ENCODE results near the gene DNAAF6. TPM values are rescaled to one million over a fixed set of nuclear protein-coding genes. Genes with fewer than 3 reads are reported as not detected.

Gene DNAAF6
- total and polyA plus RNA-seq, 2 experiments from 2014 or later: not detected

GRCh38 chrX:107228486-107228819, 22.0 kb downstream of the DNAAF6 start:
- no peaks in the 10 kb centered on the region for H3K9me3 Mint-ChIP-seq
- H3K4me2 ChIP-seq: no peak overlapping the region
- no peak overlapping the region for H2AFZ ChIP-seq
- DNase-seq (ENCODE audit: low spot score) (no peak), ATAC-seq (no peak)
- H3F3A ChIP-seq (replicated peaks; ENCODE audit: low read depth): no peaks in the 10 kb centered on the region
- no peaks in the 10 kb centered on the region for H3K36me3 ChIP-seq (ENCODE audit: insufficient read depth)
- no peak overlapping the region for H3K4me3 ChIP-seq
- H3K4me1 Mint-ChIP-seq: no peaks in the 10 kb centered on the region
- H3K79me2 ChIP-seq (replicated peaks; ENCODE audit: insufficient read depth): no peaks in the 10 kb centered on the region
- H3K27ac ChIP-seq (ENCODE audit: low read depth): no peak overlapping the region
- no peak for TF ChIP-seq STAT1 (IDR thresholded peaks at IDR 0.05; ENCODE audit: unreplicated experiment)
- TF ChIP-seq JUNB (IDR thresholded peaks at IDR 0.05; ENCODE audit: unreplicated experiment): no peak
- TF ChIP-seq, protein P1, sequence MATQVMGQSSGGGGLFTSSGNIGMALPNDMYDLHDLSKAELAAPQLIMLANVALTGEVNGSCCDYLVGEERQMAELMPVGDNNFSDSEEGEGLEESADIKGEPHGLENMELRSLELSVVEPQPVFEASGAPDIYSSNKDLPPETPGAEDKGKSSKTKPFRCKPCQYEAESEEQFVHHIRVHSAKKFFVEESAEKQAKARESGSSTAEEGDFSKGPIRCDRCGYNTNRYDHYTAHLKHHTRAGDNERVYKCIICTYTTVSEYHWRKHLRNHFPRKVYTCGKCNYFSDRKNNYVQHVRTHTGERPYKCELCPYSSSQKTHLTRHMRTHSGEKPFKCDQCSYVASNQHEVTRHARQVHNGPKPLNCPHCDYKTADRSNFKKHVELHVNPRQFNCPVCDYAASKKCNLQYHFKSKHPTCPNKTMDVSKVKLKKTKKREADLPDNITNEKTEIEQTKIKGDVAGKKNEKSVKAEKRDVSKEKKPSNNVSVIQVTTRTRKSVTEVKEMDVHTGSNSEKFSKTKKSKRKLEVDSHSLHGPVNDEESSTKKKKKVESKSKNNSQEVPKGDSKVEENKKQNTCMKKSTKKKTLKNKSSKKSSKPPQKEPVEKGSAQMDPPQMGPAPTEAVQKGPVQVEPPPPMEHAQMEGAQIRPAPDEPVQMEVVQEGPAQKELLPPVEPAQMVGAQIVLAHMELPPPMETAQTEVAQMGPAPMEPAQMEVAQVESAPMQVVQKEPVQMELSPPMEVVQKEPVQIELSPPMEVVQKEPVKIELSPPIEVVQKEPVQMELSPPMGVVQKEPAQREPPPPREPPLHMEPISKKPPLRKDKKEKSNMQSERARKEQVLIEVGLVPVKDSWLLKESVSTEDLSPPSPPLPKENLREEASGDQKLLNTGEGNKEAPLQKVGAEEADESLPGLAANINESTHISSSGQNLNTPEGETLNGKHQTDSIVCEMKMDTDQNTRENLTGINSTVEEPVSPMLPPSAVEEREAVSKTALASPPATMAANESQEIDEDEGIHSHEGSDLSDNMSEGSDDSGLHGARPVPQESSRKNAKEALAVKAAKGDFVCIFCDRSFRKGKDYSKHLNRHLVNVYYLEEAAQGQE (IDR thresholded peaks at IDR 0.05; ENCODE audit: unreplicated experiment): no peak
- TF ChIP-seq, protein P2, sequence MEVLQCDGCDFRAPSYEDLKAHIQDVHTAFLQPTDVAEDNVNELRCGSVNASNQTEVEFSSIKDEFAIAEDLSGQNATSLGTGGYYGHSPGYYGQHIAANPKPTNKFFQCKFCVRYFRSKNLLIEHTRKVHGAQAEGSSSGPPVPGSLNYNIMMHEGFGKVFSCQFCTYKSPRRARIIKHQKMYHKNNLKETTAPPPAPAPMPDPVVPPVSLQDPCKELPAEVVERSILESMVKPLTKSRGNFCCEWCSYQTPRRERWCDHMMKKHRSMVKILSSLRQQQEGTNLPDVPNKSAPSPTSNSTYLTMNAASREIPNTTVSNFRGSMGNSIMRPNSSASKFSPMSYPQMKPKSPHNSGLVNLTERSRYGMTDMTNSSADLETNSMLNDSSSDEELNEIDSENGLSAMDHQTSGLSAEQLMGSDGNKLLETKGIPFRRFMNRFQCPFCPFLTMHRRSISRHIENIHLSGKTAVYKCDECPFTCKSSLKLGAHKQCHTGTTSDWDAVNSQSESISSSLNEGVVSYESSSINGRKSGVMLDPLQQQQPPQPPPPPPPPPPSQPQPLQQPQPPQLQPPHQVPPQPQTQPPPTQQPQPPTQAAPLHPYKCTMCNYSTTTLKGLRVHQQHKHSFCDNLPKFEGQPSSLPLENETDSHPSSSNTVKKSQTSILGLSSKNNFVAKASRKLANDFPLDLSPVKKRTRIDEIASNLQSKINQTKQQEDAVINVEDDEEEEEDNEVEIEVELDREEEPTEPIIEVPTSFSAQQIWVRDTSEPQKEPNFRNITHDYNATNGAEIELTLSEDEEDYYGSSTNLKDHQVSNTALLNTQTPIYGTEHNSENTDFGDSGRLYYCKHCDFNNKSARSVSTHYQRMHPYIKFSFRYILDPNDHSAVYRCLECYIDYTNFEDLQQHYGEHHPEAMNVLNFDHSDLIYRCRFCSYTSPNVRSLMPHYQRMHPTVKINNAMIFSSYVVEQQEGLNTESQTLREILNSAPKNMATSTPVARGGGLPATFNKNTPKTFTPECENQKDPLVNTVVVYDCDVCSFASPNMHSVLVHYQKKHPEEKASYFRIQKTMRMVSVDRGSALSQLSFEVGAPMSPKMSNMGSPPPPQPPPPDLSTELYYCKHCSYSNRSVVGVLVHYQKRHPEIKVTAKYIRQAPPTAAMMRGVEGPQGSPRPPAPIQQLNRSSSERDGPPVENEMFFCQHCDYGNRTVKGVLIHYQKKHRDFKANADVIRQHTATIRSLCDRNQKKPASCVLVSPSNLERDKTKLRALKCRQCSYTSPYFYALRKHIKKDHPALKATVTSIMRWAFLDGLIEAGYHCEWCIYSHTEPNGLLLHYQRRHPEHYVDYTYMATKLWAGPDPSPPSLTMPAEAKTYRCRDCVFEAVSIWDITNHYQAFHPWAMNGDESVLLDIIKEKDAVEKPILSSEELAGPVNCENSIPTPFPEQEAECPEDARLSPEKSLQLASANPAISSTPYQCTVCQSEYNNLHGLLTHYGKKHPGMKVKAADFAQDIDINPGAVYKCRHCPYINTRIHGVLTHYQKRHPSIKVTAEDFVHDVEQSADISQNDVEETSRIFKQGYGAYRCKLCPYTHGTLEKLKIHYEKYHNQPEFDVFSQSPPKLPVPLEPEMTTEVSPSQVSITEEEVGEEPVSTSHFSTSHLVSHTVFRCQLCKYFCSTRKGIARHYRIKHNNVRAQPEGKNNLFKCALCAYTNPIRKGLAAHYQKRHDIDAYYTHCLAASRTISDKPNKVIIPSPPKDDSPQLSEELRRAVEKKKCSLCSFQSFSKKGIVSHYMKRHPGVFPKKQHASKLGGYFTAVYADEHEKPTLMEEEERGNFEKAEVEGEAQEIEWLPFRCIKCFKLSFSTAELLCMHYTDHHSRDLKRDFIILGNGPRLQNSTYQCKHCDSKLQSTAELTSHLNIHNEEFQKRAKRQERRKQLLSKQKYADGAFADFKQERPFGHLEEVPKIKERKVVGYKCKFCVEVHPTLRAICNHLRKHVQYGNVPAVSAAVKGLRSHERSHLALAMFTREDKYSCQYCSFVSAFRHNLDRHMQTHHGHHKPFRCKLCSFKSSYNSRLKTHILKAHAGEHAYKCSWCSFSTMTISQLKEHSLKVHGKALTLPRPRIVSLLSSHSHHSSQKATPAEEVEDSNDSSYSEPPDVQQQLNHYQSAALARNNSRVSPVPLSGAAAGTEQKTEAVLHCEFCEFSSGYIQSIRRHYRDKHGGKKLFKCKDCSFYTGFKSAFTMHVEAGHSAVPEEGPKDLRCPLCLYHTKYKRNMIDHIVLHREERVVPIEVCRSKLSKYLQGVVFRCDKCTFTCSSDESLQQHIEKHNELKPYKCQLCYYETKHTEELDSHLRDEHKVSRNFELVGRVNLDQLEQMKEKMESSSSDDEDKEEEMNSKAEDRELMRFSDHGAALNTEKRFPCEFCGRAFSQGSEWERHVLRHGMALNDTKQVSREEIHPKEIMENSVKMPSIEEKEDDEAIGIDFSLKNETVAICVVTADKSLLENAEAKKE (CRISPR knock-in tag; IDR thresholded peaks at IDR 0.05): no peak
- no peak for TF ChIP-seq NANOG (IDR thresholded peaks at IDR 0.05; ENCODE audit: borderline replicate concordance)
- no peak for TF ChIP-seq ZNF331 (CRISPR knock-in tag; IDR thresholded peaks at IDR 0.05; ENCODE audit: low read depth)
- TF ChIP-seq EZH2 (IDR thresholded peaks at IDR 0.05; ENCODE audit: low read depth, unreplicated experiment): no peak
- no peak for TF ChIP-seq CTCF (conservative IDR thresholded peaks at IDR 0.05; ENCODE audit: low read depth in 2 of 2)
- no peak overlapping the region for H3K27ac Mint-ChIP-seq
- no peaks in the 10 kb centered on the region for H3K27me3 Mint-ChIP-seq (ENCODE audit: insufficient read depth, low read depth, poor library complexity)
- no peaks in the 10 kb centered on the region for H4K20me1 ChIP-seq (replicated peaks; ENCODE audit: insufficient read depth)
- no peak overlapping the region for H3K4me3 Mint-ChIP-seq
- no peaks in the 10 kb centered on the region for H3K36me3 Mint-ChIP-seq (ENCODE audit: low read depth)
- H3K9me2 ChIP-seq (ENCODE audit: insufficient read depth): no peaks in the 10 kb centered on the region
- no peaks in the 10 kb centered on the region for H3K4me1 ChIP-seq (ENCODE audit: insufficient read depth)
- H3K27me3 ChIP-seq (ENCODE audit: insufficient read depth): no peaks in the 10 kb centered on the region
